HL-60 (cell line): ENCODE results near the gene SPOCK2.

Experiments
- CTCF ChIP-seq: IDR thresholded peaks from one replicate; pipeline ENCODE4 v1.5.1; 2011; ENCODE audit warnings: low read length, control low read depth, inconsistent platforms; ENCODE audit not compliant: insufficient read depth
- GABPA ChIP-seq: IDR thresholded peaks from 2 replicates; pipeline ENCODE4 v1.6.1; 2012; ENCODE audit warnings: low read depth
- POLR2AphosphoS5 ChIP-seq: IDR thresholded peaks from 2 replicates; pipeline ENCODE4 v1.6.1; 2012; ENCODE audit warnings: low read depth
- REST ChIP-seq: IDR thresholded peaks from 2 replicates; pipeline ENCODE4 v1.6.1; 2012; ENCODE audit warnings: low read depth; ENCODE audit not compliant: insufficient replicate concordance

GRCh38 chr10:72025832-72026231, 62.5 kb downstream of the SPOCK2 start:
- TF ChIP-seq CTCF (no peak), REST (no peak), POLR2AphosphoS5 (no peak), GABPA (no peak)
